ENCODE measurements around the gene NPL. TPM values are rescaled to one million over a fixed set of nuclear protein-coding genes. Genes with fewer than 3 reads are reported as not detected.

The NPL gene
- total and polyA plus RNA-seq, 9 of the 15 experiments (the other 6 are each of a cell fraction or from before 2014, with no cell fraction given) = 9.9 to 22.3 (median 14.2) TPM

- TF ChIP-seq, protein P1, sequence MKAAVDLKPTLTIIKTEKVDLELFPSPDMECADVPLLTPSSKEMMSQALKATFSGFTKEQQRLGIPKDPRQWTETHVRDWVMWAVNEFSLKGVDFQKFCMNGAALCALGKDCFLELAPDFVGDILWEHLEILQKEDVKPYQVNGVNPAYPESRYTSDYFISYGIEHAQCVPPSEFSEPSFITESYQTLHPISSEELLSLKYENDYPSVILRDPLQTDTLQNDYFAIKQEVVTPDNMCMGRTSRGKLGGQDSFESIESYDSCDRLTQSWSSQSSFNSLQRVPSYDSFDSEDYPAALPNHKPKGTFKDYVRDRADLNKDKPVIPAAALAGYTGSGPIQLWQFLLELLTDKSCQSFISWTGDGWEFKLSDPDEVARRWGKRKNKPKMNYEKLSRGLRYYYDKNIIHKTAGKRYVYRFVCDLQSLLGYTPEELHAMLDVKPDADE (conservative IDR thresholded peaks at IDR 0.05; ENCODE audit: control insufficient read depth, low read depth, low read length) = no peak
- TF ChIP-seq MBD2 (IDR thresholded peaks at IDR 0.05; ENCODE audit: borderline replicate concordance, low read depth) (peak; percentile 62), ZNF75A (CRISPR knock-in tag; IDR thresholded peaks at IDR 0.05) (no peak), MIER1 (IDR thresholded peaks at IDR 0.05; ENCODE audit: low read depth) (no peak), ZNF695 (CRISPR knock-in tag; IDR thresholded peaks at IDR 0.05) (no peak), ZNF197 (CRISPR knock-in tag; IDR thresholded peaks at IDR 0.05; ENCODE audit: low read depth) (peak; percentile 91), CHD2 (IDR thresholded peaks at IDR 0.05; ENCODE audit: low read depth, low read length) (no peak), ZNF766 (CRISPR knock-in tag; conservative IDR thresholded peaks at IDR 0.05) (peak; percentile 89), SRSF7 (optimal IDR thresholded peaks at IDR 0.05; ENCODE audit: low read depth, low read length) (no peak), CXXC5 (CRISPR knock-in tag; IDR thresholded peaks at IDR 0.05) (peak; percentile 94), PYGO2 (tag; IDR thresholded peaks at IDR 0.05) (peak; percentile 85), RREB1 (CRISPR knock-in tag; IDR thresholded peaks at IDR 0.05) (no peak), DPF2 (IDR thresholded peaks at IDR 0.05) (peak; percentile 99)
- TF ChIP-seq, protein P2, sequence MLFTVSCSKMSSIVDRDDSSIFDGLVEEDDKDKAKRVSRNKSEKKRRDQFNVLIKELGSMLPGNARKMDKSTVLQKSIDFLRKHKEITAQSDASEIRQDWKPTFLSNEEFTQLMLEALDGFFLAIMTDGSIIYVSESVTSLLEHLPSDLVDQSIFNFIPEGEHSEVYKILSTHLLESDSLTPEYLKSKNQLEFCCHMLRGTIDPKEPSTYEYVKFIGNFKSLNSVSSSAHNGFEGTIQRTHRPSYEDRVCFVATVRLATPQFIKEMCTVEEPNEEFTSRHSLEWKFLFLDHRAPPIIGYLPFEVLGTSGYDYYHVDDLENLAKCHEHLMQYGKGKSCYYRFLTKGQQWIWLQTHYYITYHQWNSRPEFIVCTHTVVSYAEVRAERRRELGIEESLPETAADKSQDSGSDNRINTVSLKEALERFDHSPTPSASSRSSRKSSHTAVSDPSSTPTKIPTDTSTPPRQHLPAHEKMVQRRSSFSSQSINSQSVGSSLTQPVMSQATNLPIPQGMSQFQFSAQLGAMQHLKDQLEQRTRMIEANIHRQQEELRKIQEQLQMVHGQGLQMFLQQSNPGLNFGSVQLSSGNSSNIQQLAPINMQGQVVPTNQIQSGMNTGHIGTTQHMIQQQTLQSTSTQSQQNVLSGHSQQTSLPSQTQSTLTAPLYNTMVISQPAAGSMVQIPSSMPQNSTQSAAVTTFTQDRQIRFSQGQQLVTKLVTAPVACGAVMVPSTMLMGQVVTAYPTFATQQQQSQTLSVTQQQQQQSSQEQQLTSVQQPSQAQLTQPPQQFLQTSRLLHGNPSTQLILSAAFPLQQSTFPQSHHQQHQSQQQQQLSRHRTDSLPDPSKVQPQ (CRISPR knock-in tag; IDR thresholded peaks at IDR 0.05; ENCODE audit: borderline replicate concordance) = no peak
- TF ChIP-seq, protein P3, sequence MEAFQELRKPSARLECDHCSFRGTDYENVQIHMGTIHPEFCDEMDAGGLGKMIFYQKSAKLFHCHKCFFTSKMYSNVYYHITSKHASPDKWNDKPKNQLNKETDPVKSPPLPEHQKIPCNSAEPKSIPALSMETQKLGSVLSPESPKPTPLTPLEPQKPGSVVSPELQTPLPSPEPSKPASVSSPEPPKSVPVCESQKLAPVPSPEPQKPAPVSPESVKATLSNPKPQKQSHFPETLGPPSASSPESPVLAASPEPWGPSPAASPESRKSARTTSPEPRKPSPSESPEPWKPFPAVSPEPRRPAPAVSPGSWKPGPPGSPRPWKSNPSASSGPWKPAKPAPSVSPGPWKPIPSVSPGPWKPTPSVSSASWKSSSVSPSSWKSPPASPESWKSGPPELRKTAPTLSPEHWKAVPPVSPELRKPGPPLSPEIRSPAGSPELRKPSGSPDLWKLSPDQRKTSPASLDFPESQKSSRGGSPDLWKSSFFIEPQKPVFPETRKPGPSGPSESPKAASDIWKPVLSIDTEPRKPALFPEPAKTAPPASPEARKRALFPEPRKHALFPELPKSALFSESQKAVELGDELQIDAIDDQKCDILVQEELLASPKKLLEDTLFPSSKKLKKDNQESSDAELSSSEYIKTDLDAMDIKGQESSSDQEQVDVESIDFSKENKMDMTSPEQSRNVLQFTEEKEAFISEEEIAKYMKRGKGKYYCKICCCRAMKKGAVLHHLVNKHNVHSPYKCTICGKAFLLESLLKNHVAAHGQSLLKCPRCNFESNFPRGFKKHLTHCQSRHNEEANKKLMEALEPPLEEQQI (IDR thresholded peaks at IDR 0.05) = peak; percentile 89
Measured at GRCh38 chr1:182791281-182792179, 2.0 kb downstream of the NPL start (continued).

Measured in K562 (cell line).